PC-9 (cell line): ENCODE data around the gene RABIF.

Source experiments
- CTCF ChIP-seq: fragments of 200-600 bp; sonication (generic); conservative IDR thresholded peaks from 2 replicates; pipeline ENCODE4 v1.6.1; 2017; ENCODE audit warnings: mixed run types, antibody characterized with exemption, mild to moderate bottlenecking, moderate library complexity
- EZH2 ChIP-seq: fragments of 200-600 bp; sonication (generic); IDR thresholded peaks from 2 replicates; pipeline ENCODE4 v1.8.0; 2017; ENCODE audit warnings: antibody characterized with exemption, low read depth

GRCh38 chr1:202844935-202845334 lies 44.0 kb downstream of the RABIF start:
- TF ChIP-seq CTCF (no peak), EZH2 (no peak)
